Inflammatory macrophage (primary cell): ENCODE measurements around the gene TEX44.

Source experiments
- DNase-seq, 2 donors: peaks; one replicate each; pipeline ENCODE4 v3.0.0-alpha.2; 2020 to 2022

TEX44 gene

GRCh38 chr2:231634951-231635875 lies 42.5 kb downstream of the TEX44 start:
- no peak for DNase-seq

DNA sequence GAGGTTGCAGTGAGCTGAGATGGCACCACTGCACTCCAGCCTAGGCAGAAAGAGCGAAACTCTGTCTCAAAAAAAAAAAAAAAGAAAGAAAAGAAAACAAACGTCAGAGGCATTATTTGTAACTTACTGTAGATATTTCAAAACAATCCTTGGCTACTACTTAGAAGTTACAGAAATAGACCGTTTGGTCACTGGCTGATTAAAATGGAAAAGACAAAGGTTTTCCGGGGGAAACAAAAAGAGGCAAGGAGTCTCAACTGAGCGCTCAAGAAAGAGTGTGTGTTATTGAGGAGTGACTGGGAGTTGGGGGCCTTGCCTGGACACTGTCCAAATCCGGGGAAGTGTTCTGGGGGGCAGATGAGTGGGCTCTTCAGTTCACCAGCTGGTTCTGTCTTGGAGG lies 47.6 kb downstream of the TEX44 start:
- peak in 1 of 2 donors; percentile 36 for DNase-seq

GRCh38 chr2:231640641-231641111 lies 48.0 kb downstream of the TEX44 start:
- DNase-seq: peak; percentile 49 to 64

DNA sequence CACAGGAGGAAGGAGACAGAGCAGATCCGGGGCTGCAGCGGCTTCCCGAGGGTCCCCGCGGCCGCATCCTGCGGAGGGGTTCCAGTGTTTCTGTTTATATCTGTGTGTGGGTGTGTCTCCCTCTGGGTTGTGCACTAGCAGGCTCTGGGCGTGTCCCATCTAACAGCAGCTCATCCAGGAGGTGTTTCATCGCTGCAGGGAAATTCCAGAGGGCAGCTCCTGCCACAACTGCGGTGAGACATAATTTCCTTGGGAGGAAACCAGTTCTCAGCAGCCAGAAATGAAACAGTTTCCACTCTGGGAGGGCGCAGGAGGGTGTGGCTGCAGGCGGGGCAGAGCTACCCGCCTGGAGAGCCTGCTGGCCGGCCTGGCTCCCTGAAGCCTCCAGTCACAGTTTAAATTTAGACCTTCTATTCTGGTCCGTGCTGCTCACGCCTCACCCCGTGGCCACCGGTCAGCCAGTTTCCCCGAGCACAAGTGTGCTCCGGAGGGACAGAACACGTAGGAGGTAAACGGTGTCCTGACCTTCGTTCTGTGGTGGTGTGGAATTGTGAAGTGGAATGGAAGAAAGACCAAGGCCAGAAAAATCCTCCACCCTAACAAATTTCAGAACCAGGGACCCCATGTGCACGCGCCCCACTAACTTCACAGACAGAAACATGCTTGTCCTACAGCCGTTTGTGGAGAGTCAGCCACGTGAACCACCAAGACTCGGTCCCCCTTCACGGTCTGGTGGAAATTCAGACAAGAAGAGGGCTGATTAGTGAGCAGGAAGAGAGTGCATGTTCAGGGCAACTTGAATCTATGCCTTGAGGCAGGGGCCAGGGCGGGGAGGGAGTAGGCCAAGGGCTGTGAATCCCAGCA lies 50.2 kb downstream of the TEX44 start:
- peak; percentile 61 to 67 for DNase-seq

DNA sequence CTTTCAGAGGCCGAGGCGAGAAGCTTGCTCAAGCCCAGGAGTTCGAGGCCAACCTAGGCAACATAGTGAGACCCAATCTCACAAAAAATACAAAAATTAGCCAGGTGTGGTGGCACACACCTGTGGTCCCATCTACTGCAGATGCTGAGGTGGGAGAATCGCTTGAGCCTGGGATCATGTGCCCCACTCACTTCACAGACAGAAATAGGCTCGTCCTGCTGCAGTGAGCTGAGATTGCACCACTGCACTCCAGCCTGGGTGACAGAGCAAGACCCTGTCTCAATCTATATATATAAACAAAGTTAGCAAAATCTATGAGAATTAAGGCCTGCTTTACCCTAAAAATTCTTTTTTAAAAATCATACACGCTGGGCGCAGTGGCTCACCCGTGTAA lies 50.8 kb downstream of the TEX44 start:
- DNase-seq: no peak
